ENCODE measurements around the gene RBKS.

Gene RBKS

GRCh38 chr2:27798948-27799645 lies 91.1 kb downstream of the RBKS start:
- no peak overlapping the region for H3K27ac ChIP-seq (ENCODE audit: extremely low read depth, low read depth, low read length)
- ChIA-PET CTCF (interaction anchor here (0.6 to 2.3 kb wide), 2 partner anchors 38 to 45 kb away, joined by 8 read pairs; no protein-coding TSS in a partner anchor), POLR2A (interaction anchor here (0.7 to 2.0 kb wide), 2 partner anchors 91 to 648 kb away, joined by 4 to 5 read pairs; partner anchors contain the start of genes BABAM2 and RBKS)
- no peaks in the 10 kb centered on the region for H3K4me1 ChIP-seq (ENCODE audit: control insufficient read depth, insufficient read depth, low read length)
- H3K36me3 ChIP-seq (ENCODE audit: control insufficient read depth in 2 of 2, insufficient read depth in 1 of 2, low read length in 2 of 2): no peaks in the 10 kb centered on the region
- no peaks in the 10 kb centered on the region for H3K9me3 ChIP-seq (ENCODE audit: control insufficient read depth, insufficient read depth, low read depth, low read length)
- no peak overlapping the region for H3K4me3 ChIP-seq (ENCODE audit: low read depth, low read length)
- TF ChIP-seq ZNF433 (tag by site-specific recombination; IDR thresholded peaks at IDR 0.05; ENCODE audit: low read depth) (no peak), ZNF558 (tag by site-specific recombination; IDR thresholded peaks at IDR 0.05) (peak; percentile 71; the same call in 1 of the 2 replicates), ZEB2 (tag by site-specific recombination; IDR thresholded peaks at IDR 0.05) (peak; percentile 91), ZNF391 (tag by site-specific recombination; IDR thresholded peaks at IDR 0.05; ENCODE audit: borderline replicate concordance, low read depth) (0 out of 2 replicates have a peak, but pooled peaks have one; percentile 52), KLF17 (tag by site-specific recombination; IDR thresholded peaks at IDR 0.05) (peak; percentile 72; the same call in 1 of the 2 replicates), ZNF311 (tag by site-specific recombination; IDR thresholded peaks at IDR 0.05; ENCODE audit: borderline replicate concordance) (no peak), SCRT2 (tag by site-specific recombination; IDR thresholded peaks at IDR 0.05) (peak; percentile 80), ZNF629 (tag by site-specific recombination; IDR thresholded peaks at IDR 0.05) (peak; percentile 98), ZBTB17 (tag by site-specific recombination; IDR thresholded peaks at IDR 0.05) (peak; percentile 91), ZBTB1 (tag by site-specific recombination; IDR thresholded peaks at IDR 0.05) (no peak), ZXDB (tag by site-specific recombination; IDR thresholded peaks at IDR 0.05) (peak; percentile 47), ZSCAN4 (tag by site-specific recombination; IDR thresholded peaks at IDR 0.05) (peak; percentile 63), ZNF366 (tag by site-specific recombination; conservative IDR thresholded peaks at IDR 0.05) (peak; percentile 85), ZNF10 (tag by site-specific recombination; IDR thresholded peaks at IDR 0.05) (peak; percentile 85), ZBTB21 (tag by site-specific recombination; IDR thresholded peaks at IDR 0.05) (peak; percentile 96), WT1 (tag by site-specific recombination; IDR thresholded peaks at IDR 0.05) (peak; percentile 33; the same call in 1 of the 2 replicates), PRDM1 (tag by site-specific recombination; IDR thresholded peaks at IDR 0.05) (peak; percentile 93), ZFHX2 (tag by site-specific recombination; conservative IDR thresholded peaks at IDR 0.05) (peak; percentile 76), EGR2 (tag by site-specific recombination; IDR thresholded peaks at IDR 0.05; ENCODE audit: low read depth) (0 out of 2 replicates have a peak, but pooled peaks have one; percentile 28), ZNF24 (tag by site-specific recombination; IDR thresholded peaks at IDR 0.05) (peak; percentile 90), ZSCAN23 (tag by site-specific recombination; IDR thresholded peaks at IDR 0.05) (0 out of 2 replicates have a peak, but pooled peaks have one; percentile 43), ZNF660 (tag by site-specific recombination; IDR thresholded peaks at IDR 0.05) (peak; percentile 84), ZNF548 (tag by site-specific recombination; IDR thresholded peaks at IDR 0.05) (no peak), ZNF324 (tag by site-specific recombination; IDR thresholded peaks at IDR 0.05) (peak; percentile 78; the same call in 1 of the 2 replicates), ZFP69B (tag by site-specific recombination; IDR thresholded peaks at IDR 0.05) (peak; percentile 70; the same call in 1 of the 2 replicates), ZNF600 (tag by site-specific recombination; IDR thresholded peaks at IDR 0.05) (peak; percentile 98), ZNF18 (tag by site-specific recombination; IDR thresholded peaks at IDR 0.05) (no peak), ZBTB48 (tag by site-specific recombination; IDR thresholded peaks at IDR 0.05) (peak; percentile 82)
- TF ChIP-seq, protein P1, sequence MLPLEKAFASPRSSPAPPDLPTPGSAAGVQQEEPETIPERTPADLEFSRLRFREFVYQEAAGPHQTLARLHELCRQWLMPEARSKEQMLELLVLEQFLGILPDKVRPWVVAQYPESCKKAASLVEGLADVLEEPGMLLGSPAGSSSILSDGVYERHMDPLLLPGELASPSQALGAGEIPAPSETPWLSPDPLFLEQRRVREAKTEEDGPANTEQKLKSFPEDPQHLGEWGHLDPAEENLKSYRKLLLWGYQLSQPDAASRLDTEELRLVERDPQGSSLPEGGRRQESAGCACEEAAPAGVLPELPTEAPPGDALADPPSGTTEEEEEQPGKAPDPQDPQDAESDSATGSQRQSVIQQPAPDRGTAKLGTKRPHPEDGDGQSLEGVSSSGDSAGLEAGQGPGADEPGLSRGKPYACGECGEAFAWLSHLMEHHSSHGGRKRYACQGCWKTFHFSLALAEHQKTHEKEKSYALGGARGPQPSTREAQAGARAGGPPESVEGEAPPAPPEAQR (tag by site-specific recombination; IDR thresholded peaks at IDR 0.05): 0 out of 2 replicates have a peak, but pooled peaks have one; percentile 68
- TF ChIP-seq, protein P2, sequence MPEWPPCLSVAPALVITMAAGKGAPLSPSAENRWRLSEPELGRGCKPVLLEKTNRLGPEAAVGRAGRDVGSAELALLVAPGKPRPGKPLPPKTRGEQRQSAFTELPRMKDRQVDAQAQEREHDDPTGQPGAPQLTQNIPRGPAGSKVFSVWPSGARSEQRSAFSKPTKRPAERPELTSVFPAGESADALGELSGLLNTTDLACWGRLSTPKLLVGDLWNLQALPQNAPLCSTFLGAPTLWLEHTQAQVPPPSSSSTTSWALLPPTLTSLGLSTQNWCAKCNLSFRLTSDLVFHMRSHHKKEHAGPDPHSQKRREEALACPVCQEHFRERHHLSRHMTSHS (tag by site-specific recombination; IDR thresholded peaks at IDR 0.05): no peak

All from HEK293 (cell line).